Endothelial cell of umbilical vein (primary cell): Measurements from ENCODE around the gene HDAC10. TPM values are rescaled to one million over a fixed set of nuclear protein-coding genes. Genes with fewer than 3 reads are reported as not detected.

Experiments used
- BruUV-seq: library from RNA; stranded (reverse); fragments of 400-500 nt; replicated peaks from 2 replicates; lab custom pipeline; 2021; lab: Mats Ljungman, UMichigan
- CTCF ChIA-PET: fragments of 300-600, 350-600 bp; sonication (Branson Sonifier 250); formaldehyde crosslinking; loops from one replicate; lab custom pipeline; 2021; ENCODE audit warnings: antibody characterized with exemption, inconsistent platforms; lab: Charles Lee
- POLR2A ChIA-PET: fragments of 300-600, 350-600 bp; sonication (Branson Sonifier 250); formaldehyde crosslinking; loops from one replicate; lab custom pipeline; 2021; ENCODE audit warnings: antibody characterized with exemption, inconsistent platforms; lab: Charles Lee
- DNase-seq: peaks from one replicate; pipeline ENCODE4 v3.0.0-alpha.2; 2011; ENCODE audit warnings: low read depth, low spot score
- FAIRE-seq: peaks from 2 replicates; lab custom pipeline; 2011; peaks lifted over from hg19 to GRCh38; lab: Jason Lieb, UNC
- H2AFZ ChIP-seq: 2 replicates; pipeline ENCODE4 v1.6.0; 2012; ENCODE audit warnings: low read depth, low read length, control low read depth, inconsistent platforms
- H3K27ac ChIP-seq: 2 replicates; pipeline ENCODE4 v1.5.1; 2011; ENCODE audit warnings: low read depth, mild to moderate bottlenecking, control low read depth, low read length, moderate library complexity; ENCODE audit not compliant: insufficient read depth
- H3K27me3 ChIP-seq, 2 experiments: 2 replicates each; pipeline versions ENCODE4 v1.6.0 to v1.6.1; 2011; ENCODE audit warnings: low read length in 2 of 2, mixed read lengths in 1 of 2; ENCODE audit not compliant: control insufficient read depth in 2 of 2, insufficient read depth in 2 of 2
- H3K36me3 ChIP-seq, 2 experiments: 2 replicates in 1 of 2; 3 replicates in 1 of 2; pipeline ENCODE4 v1.5.1; 2011; ENCODE audit warnings: low read length in 2 of 2, mild to moderate bottlenecking in 1 of 2, moderate library complexity in 1 of 2; ENCODE audit not compliant: control insufficient read depth in 2 of 2, insufficient read depth in 2 of 2; ENCODE audit errors: extremely low read depth in 1 of 2
- H3K4me1 ChIP-seq: 3 replicates; pipeline ENCODE4 v1.5.1; 2011; ENCODE audit warnings: mild to moderate bottlenecking, low read length; ENCODE audit not compliant: control insufficient read depth, insufficient read depth; ENCODE audit errors: extremely low read depth
- H3K4me2 ChIP-seq: 2 replicates; pipeline ENCODE4 v1.6.1; 2011; ENCODE audit warnings: low read length, control low read depth, mixed read lengths; ENCODE audit not compliant: insufficient read depth
- H3K4me3 ChIP-seq, 3 experiments: fragments of 200-600 bp in 1 of 3; sonication (generic), shearing (Covaris generic) in 1 of 3; replicated peaks in 1 of 3; 2 replicates each; pipeline ENCODE4 v1.5.1; 2011 to 2016; ENCODE audit warnings: control low read depth in 3 of 3, low read length in 3 of 3, mild to moderate bottlenecking in 2 of 3, inconsistent platforms in 1 of 3, low read depth in 1 of 3, moderate library complexity in 1 of 3; ENCODE audit not compliant: insufficient read depth in 1 of 3
- H3K79me2 ChIP-seq: 2 replicates; pipeline ENCODE4 v1.6.0; 2012; ENCODE audit warnings: low read length, inconsistent platforms; ENCODE audit not compliant: control insufficient read depth, insufficient read depth
- H3K9ac ChIP-seq: replicated peaks from 2 replicates; pipeline ENCODE3; 2011; ENCODE audit warnings: low read length, control low read depth; ENCODE audit not compliant: insufficient read depth; ENCODE audit errors: extremely low read depth
- H3K9me1 ChIP-seq: replicated peaks from 3 replicates; pipeline ENCODE4 v1.6.0; 2011; ENCODE audit warnings: mild to moderate bottlenecking, low read length; ENCODE audit not compliant: control insufficient read depth, insufficient read depth; ENCODE audit errors: extremely low read depth
- H3K9me3 ChIP-seq: replicated peaks from 2 replicates; pipeline ENCODE4 v1.5.1; 2012; ENCODE audit warnings: low read length, inconsistent platforms; ENCODE audit not compliant: control insufficient read depth, insufficient read depth
- H4K20me1 ChIP-seq: replicated peaks from 2 replicates; pipeline ENCODE3; 2011; ENCODE audit warnings: mild to moderate bottlenecking, low read length; ENCODE audit not compliant: control insufficient read depth, insufficient read depth; ENCODE audit errors: extremely low read depth
- EZH2 ChIP-seq: IDR thresholded peaks from 2 replicates; pipeline ENCODE4 v1.6.1; 2012; ENCODE audit warnings: borderline replicate concordance, low read depth, mild to moderate bottlenecking, moderate library complexity, low read length, inconsistent platforms; ENCODE audit not compliant: severe bottlenecking
- FOS ChIP-seq: IDR thresholded peaks from 2 replicates; pipeline ENCODE4 v1.6.1; 2011; ENCODE audit warnings: mild to moderate bottlenecking, low read length, moderate library complexity, borderline replicate concordance; ENCODE audit not compliant: insufficient read depth
- GATA2 ChIP-seq: IDR thresholded peaks from 2 replicates; pipeline ENCODE4 v1.7.0; 2011; ENCODE audit warnings: low read depth, mild to moderate bottlenecking, moderate library complexity, mixed read lengths, low read length; ENCODE audit not compliant: insufficient read length, insufficient read depth
- JUN ChIP-seq: IDR thresholded peaks from 2 replicates; pipeline ENCODE4 v1.6.1; 2011; ENCODE audit warnings: borderline replicate concordance, low read depth; ENCODE audit not compliant: insufficient read length, insufficient read depth
- MYC ChIP-seq: IDR thresholded peaks from one replicate; pipeline ENCODE4 v1.6.1; 2011; ENCODE audit warnings: mild to moderate bottlenecking, low read depth, low read length
- POLR2A ChIP-seq: IDR thresholded peaks from 2 replicates; pipeline ENCODE4 v1.6.1; 2012; ENCODE audit warnings: low read depth, mild to moderate bottlenecking, control low read depth, low read length
- POLR2AphosphoS5 ChIP-seq: IDR thresholded peaks from 2 replicates; pipeline ENCODE4 v1.6.1; 2012; ENCODE audit warnings: low read depth, mild to moderate bottlenecking, control low read depth, low read length, moderate library complexity; ENCODE audit not compliant: insufficient read depth
- dilution Hi-C: fragments of 300-500 bp; cut with MboI; formaldehyde crosslinking; loops from one replicate; pipeline ENCODE4 v1.15.0; 2019; ENCODE audit warnings: low sequenced_read_pairs; ENCODE audit not compliant: extremely low pct_ligation_motif_present
- intact Hi-C: fragments of 100-400 bp; cut with micrococcal nuclease; formaldehyde crosslinking; loops from one replicate; pipeline ENCODE4 v1.10.0; 2022
- polyA plus RNA-seq, 4 experiments: library from polyadenylated mRNA; depleted of rRNA in 3 of 4; stranded (reverse) in 3 of 4; unstranded in 1 of 4; fragments of >200 nt; gene quantifications; 2 replicates each; pipeline versions ENCODE4 v1.2.1 to v1.2.3, GENCODE V29; 2011 to 2012; ENCODE audit warnings: missing spikeins in 1 of 4
- total RNA-seq: library from RNA; stranded (reverse); gene quantifications from 2 replicates; pipeline ENCODE4 v1.2.3, GENCODE V29; 2021
- TF ChIP-seq, protein P1 (sequence below), 2 donors: IDR thresholded peaks; 1 replicate in 1 of 2; 2 replicates in 1 of 2; pipeline ENCODE4 v1.5.1; 2011; ENCODE audit warnings: low read length in 2 of 2, mild to moderate bottlenecking in 2 of 2, moderate library complexity in 2 of 2, control low read depth in 1 of 2, inconsistent platforms in 1 of 2, low read depth in 1 of 2; ENCODE audit not compliant: insufficient read depth in 1 of 2; ENCODE audit errors: extremely low read depth in 1 of 2
- TF ChIP-seq, protein P2 (sequence below): IDR thresholded peaks from 2 replicates; pipeline ENCODE4 v1.6.1; 2011; ENCODE audit not compliant: insufficient read depth, insufficient read length

Gene HDAC10
- total and polyA plus RNA-seq, 2 donors (not counting 3 experiments of a cell fraction or from before 2014, with no cell fraction given) = 32.6 to 47.0 TPM

DNA sequence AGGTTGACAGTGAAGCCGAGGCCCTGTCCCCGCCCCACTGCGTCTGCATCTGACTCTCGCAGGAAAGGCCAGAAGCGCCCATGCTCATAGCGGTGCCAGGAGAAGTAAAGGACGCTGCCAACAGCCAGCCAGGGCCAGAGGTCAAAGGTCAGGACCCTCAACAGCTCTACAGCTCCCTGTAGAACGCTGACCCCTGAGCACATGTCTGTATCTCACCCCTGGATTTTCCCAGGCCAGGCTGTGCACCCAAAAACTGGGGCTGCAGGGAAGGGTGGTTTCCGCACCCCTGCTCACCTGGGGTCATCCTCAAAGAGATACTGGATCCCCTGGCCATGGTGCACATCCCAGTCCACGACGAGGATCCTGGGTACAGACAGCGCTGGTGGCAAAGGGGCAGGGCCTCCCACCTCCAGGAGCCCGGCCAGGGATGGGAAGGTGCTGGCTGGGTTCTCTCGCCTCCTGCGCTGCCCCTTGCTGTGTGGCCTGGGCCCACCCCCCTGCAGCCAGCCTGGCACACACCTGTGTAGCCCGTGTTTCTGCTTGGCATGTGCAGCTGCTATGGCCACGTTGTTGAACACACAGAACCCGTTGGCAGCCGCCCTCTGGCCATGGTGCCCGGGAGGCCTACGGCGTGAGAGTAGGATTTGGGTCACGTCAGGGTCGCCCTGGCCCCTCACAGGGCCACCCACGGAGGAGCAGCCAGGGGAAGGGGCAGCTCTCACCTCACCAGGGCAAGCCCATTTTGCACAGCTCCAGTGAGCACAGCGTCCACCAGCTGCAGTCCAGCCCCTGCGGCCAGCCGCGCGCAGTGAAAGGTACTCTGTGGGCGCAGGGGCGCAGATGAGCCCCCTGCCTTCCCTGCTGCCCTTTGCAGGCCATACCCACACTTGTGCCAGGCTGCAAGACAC is 1.5 kb downstream of the HDAC10 start:
- no peak overlapping the region for H3K4me3 ChIP-seq
- dilution Hi-C loops (no loop called here), intact Hi-C loops (no loop called here)
- no peaks in the 10 kb centered on the region for H3K27me3 ChIP-seq
- peak overlapping the region; percentile 82 for H3K4me2 ChIP-seq
- peaks cover 0 to 16% of the 10 kb centered on the region in 2 experiments for H3K36me3 ChIP-seq
- DNase-seq (no peak), FAIRE-seq (no peak)
- H3K4me1 ChIP-seq = peaks cover 17% of the 10 kb centered on the region
- H3K9me1 ChIP-seq = no peaks in the 10 kb centered on the region
- POLR2A ChIA-PET = interaction anchor here (0.6 kb wide), 1 partner anchor 114 kb away, joined by 5 read pairs; no protein-coding TSS in a partner anchor
- H2AFZ ChIP-seq = no peak overlapping the region
- H3K9me3 ChIP-seq = no peaks in the 10 kb centered on the region
- TF ChIP-seq POLR2A (no peak), GATA2 (no peak)
- H3K79me2 ChIP-seq = peaks cover 8% of the 10 kb centered on the region
- CTCF ChIA-PET = interaction anchor here (1.5 to 4.2 kb wide), 3 partner anchors 23 to 249 kb away, joined by 3 to 60 read pairs (median 9); no protein-coding TSS in a partner anchor
- no peaks in the 10 kb centered on the region for H4K20me1 ChIP-seq
- H3K27ac ChIP-seq = no peak overlapping the region
- H3K9ac ChIP-seq = no peak overlapping the region
- no TSS peak for BruUV-seq

DNA sequence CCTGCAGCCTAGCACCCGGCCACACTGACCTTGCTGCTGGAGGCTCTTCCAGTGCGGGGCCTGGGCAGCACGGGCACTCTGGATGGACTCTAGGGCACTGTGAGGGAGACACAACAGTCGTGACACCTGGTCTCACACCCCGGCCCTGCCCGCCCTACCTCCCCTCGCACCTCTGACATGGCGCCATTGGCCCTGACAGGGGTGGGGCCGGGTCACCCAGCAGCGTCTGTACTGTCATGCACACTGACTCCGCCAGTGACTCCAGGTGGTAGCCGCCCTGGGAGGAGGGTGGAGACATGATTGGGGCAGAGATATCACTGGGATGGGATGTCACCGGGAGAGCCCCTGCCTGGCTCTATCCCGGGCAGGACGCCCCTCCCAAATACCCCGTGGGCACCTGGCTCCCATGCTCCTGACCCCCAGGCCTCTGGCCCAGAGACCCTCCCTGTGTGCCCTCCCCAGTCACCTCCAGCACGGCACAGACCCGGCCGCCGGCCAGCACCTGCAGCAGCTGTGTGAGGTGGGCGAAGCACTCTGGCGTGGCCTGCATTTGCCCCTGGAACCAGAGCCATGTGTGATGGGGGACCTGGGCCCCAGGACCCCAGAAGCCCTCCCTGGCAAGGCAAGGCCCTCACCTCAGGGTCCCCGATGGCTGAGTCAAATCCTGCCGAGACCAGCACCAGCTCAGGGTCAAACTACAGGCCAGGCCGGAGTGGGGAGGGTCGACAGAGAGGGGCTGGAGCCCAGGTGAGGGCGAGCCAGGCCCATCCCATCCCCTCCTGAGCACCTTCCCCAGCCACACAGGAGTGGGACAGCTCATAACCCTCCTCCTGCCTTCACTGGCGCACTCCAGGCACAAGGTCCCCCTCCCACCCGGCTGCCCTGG is 2.6 kb downstream of the HDAC10 start:
- no peak overlapping the region for H3K27ac ChIP-seq
- POLR2A ChIA-PET = no interaction called here
- CTCF ChIA-PET = interaction anchor here (1.0 kb wide), 1 partner anchor 19 kb away, joined by 3 read pairs; no protein-coding TSS in a partner anchor
- H3K4me1 ChIP-seq = peaks cover 25% of the 10 kb centered on the region
- H3K4me2 ChIP-seq = no peak overlapping the region
- H4K20me1 ChIP-seq = no peaks in the 10 kb centered on the region
- no peak overlapping the region for H3K9ac ChIP-seq
- TF ChIP-seq JUN (no peak), POLR2A (no peak), MYC (no peak), GATA2 (no peak), POLR2AphosphoS5 (no peak), FOS (no peak), EZH2 (no peak)
- TF ChIP-seq, protein P1, sequence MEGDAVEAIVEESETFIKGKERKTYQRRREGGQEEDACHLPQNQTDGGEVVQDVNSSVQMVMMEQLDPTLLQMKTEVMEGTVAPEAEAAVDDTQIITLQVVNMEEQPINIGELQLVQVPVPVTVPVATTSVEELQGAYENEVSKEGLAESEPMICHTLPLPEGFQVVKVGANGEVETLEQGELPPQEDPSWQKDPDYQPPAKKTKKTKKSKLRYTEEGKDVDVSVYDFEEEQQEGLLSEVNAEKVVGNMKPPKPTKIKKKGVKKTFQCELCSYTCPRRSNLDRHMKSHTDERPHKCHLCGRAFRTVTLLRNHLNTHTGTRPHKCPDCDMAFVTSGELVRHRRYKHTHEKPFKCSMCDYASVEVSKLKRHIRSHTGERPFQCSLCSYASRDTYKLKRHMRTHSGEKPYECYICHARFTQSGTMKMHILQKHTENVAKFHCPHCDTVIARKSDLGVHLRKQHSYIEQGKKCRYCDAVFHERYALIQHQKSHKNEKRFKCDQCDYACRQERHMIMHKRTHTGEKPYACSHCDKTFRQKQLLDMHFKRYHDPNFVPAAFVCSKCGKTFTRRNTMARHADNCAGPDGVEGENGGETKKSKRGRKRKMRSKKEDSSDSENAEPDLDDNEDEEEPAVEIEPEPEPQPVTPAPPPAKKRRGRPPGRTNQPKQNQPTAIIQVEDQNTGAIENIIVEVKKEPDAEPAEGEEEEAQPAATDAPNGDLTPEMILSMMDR (IDR thresholded peaks at IDR 0.05; ENCODE audit: extremely low read depth in 1 of 2, insufficient read depth in 1 of 2, low read depth in 1 of 2, low read length in 2 of 2) = no peak
- TF ChIP-seq, protein P2, sequence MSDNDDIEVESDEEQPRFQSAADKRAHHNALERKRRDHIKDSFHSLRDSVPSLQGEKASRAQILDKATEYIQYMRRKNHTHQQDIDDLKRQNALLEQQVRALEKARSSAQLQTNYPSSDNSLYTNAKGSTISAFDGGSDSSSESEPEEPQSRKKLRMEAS = no peak
- no peaks in the 10 kb centered on the region for H3K9me3 ChIP-seq
- H3K4me3 ChIP-seq = no peak overlapping the region
- DNase-seq (no peak), FAIRE-seq (no peak)
- H3K36me3 ChIP-seq = peaks cover 0 to 8% of the 10 kb centered on the region in 2 experiments
- dilution Hi-C loops = no loop called here
- no peaks in the 10 kb centered on the region for H3K27me3 ChIP-seq
- no peaks in the 10 kb centered on the region for H3K9me1 ChIP-seq
- BruUV-seq = no TSS peak
- intact Hi-C loops = no loop called here
- no peak overlapping the region for H2AFZ ChIP-seq
- H3K79me2 ChIP-seq = peaks cover 20% of the 10 kb centered on the region
